Liver (tissue), 9 donors: ENCODE measurements around the gene GULP1. TPM values are rescaled to one million over a fixed set of nuclear protein-coding genes. Genes with fewer than 3 reads are reported as not detected.

ENCODE experiments used
- DNase-seq: peaks from one replicate; pipeline ENCODE4 v3.0.0-alpha.2; 2017; ENCODE audit warnings: low spot score
- H3K27ac ChIP-seq, 2 donors: one replicate each; pipeline ENCODE4 v1.7.0; 2013; ENCODE audit warnings: inconsistent platforms in 2 of 2, low read length in 2 of 2, control low read depth in 1 of 2, low read depth in 1 of 2, mild to moderate bottlenecking in 1 of 2
- H3K27me3 ChIP-seq, 4 donors: one replicate each; pipeline versions ENCODE4 v1.6.1 to v1.7.0; 2013; ENCODE audit warnings: low read length in 3 of 4, inconsistent platforms in 1 of 4, mild to moderate bottlenecking in 1 of 4, moderate library complexity in 1 of 4; ENCODE audit not compliant: control insufficient read depth in 4 of 4, insufficient read depth in 4 of 4
- H3K36me3 ChIP-seq, 4 donors: one replicate each; pipeline versions ENCODE4 v1.6.1 to v1.7.0; 2013; ENCODE audit warnings: low read length in 3 of 4, mild to moderate bottlenecking in 3 of 4, low read depth in 1 of 4, moderate library complexity in 1 of 4; ENCODE audit not compliant: control insufficient read depth in 4 of 4, insufficient read depth in 3 of 4
- H3K4me1 ChIP-seq, 4 donors: one replicate each; pipeline versions ENCODE4 v1.6.1 to v1.7.0; 2013; ENCODE audit warnings: low read length in 3 of 4, mild to moderate bottlenecking in 3 of 4, moderate library complexity in 1 of 4; ENCODE audit not compliant: control insufficient read depth in 4 of 4, insufficient read depth in 4 of 4
- H3K4me3 ChIP-seq, 3 donors: one replicate each; pipeline versions ENCODE4 v1.6.1 to v1.7.0; 2013; ENCODE audit warnings: low read length in 3 of 3, control low read depth in 1 of 3, low read depth in 1 of 3, mild to moderate bottlenecking in 1 of 3
- H3K9ac ChIP-seq, 2 donors: one replicate each; pipeline ENCODE4 v1.7.0; 2013; ENCODE audit warnings: low read length in 2 of 2, mild to moderate bottlenecking in 2 of 2, moderate library complexity in 2 of 2, control low read depth in 1 of 2, low read depth in 1 of 2
- H3K9me3 ChIP-seq, 4 donors: one replicate each; pipeline versions ENCODE4 v1.6.1 to v1.7.0; 2013; ENCODE audit warnings: low read length in 3 of 4; ENCODE audit not compliant: control insufficient read depth in 4 of 4
- EGR1 ChIP-seq, 2 donors: IDR thresholded peaks; 2 replicates each; pipeline ENCODE4 v1.6.1; 2016 to 2018; ENCODE audit warnings: antibody characterized with exemption in 2 of 2, low read depth in 2 of 2
- FOXA1 ChIP-seq: IDR thresholded peaks from 2 replicates; pipeline ENCODE4 v1.6.1; 2016; ENCODE audit warnings: antibody characterized with exemption
- FOXA2 ChIP-seq: IDR thresholded peaks from 2 replicates; pipeline ENCODE4 v1.6.1; 2016; ENCODE audit warnings: antibody characterized with exemption
- GABPA ChIP-seq, 2 donors: IDR thresholded peaks in 1 of 2; conservative IDR thresholded peaks in 1 of 2; 2 replicates each; pipeline ENCODE4 v1.6.1; 2016; ENCODE audit warnings: antibody characterized with exemption in 2 of 2, mild to moderate bottlenecking in 1 of 2, moderate library complexity in 1 of 2
- HNF4A ChIP-seq, 2 donors: conservative IDR thresholded peaks; 2 replicates each; pipeline ENCODE4 v1.6.1; 2016; ENCODE audit warnings: antibody characterized with exemption in 2 of 2, mild to moderate bottlenecking in 2 of 2
- HNF4G ChIP-seq: IDR thresholded peaks from 2 replicates; pipeline ENCODE4 v1.6.1; 2016; ENCODE audit warnings: antibody characterized with exemption
- JUND ChIP-seq, 2 donors: IDR thresholded peaks; 2 replicates each; pipeline ENCODE4 v1.6.1; 2016; ENCODE audit warnings: antibody characterized with exemption in 2 of 2
- NR2F2 ChIP-seq: IDR thresholded peaks from 2 replicates; pipeline ENCODE4 v1.6.1; 2016; ENCODE audit warnings: antibody characterized with exemption
- RAD21 ChIP-seq, 2 donors: IDR thresholded peaks; 2 replicates each; pipeline ENCODE4 v1.6.1; 2016; ENCODE audit warnings: antibody characterized with exemption in 2 of 2, mild to moderate bottlenecking in 2 of 2
- SP1 ChIP-seq: IDR thresholded peaks from 2 replicates; pipeline ENCODE4 v1.6.1; 2018; ENCODE audit warnings: antibody characterized with exemption, mild to moderate bottlenecking
- TAF1 ChIP-seq: conservative IDR thresholded peaks from 2 replicates; pipeline ENCODE4 v1.6.1; 2016; ENCODE audit warnings: antibody characterized with exemption, mild to moderate bottlenecking
- WGBS: extraction: QIAGEN DNeasy Blood & Tissue Kit; methylation state at CpG from one replicate; pipeline ENCODE4 v1.1.7; 2013; 5-methylcytosine and 5-hydroxymethylcytosine counted together
- polyA plus RNA-seq, 2 donors: library from polyadenylated mRNA; stranded (reverse) in 1 of 2; unstranded in 1 of 2; fragments of 200-250 nt in 1 of 2; fragments of >200 nt in 1 of 2; fragmentation: Nextera tagmentation in 1 of 2; extraction: Ambion mirVana in 1 of 2; gene quantifications; one replicate each; pipeline versions ENCODE4 v1.2.1 to v1.2.3, GENCODE V29; 2013 to 2015
- total RNA-seq, 2 donors: library from RNA; depleted of rRNA; stranded (reverse); fragments of >200 nt; gene quantifications; one replicate each; pipeline ENCODE4 v1.2.3, GENCODE V29; 2014
- TF ChIP-seq, protein P1 (sequence below): IDR thresholded peaks from 2 replicates; pipeline ENCODE4 v1.6.1; 2016; ENCODE audit warnings: antibody characterized with exemption
- TF ChIP-seq, protein P2 (sequence below): fragments of 150-350 bp; IDR thresholded peaks from 2 replicates; pipeline ENCODE4 v1.5.1; 2017; ENCODE audit warnings: improper control_type of control experiment, low read depth, low read length; ENCODE audit not compliant: missing input control
- TF ChIP-seq, protein P3 (sequence below): IDR thresholded peaks from 2 replicates; pipeline ENCODE4 v1.6.1; 2016; ENCODE audit warnings: antibody characterized with exemption
- TF ChIP-seq, protein P4 (sequence below): IDR thresholded peaks from 2 replicates; pipeline ENCODE4 v1.6.1; 2016; ENCODE audit warnings: antibody characterized with exemption, mild to moderate bottlenecking
- TF ChIP-seq, protein P5 (sequence below): IDR thresholded peaks from 2 replicates; pipeline ENCODE4 v1.6.1; 2016; ENCODE audit warnings: antibody characterized with exemption
- donor health status: healthy.
- donor health status: healthy.
- donor health status: healthy.
- donor health status: healthy.
- donor health status: healthy.

The GULP1 gene
- total and polyA plus RNA-seq, 4 donors, result 0.53 to 6.9 (median 0.89) TPM

DNA sequence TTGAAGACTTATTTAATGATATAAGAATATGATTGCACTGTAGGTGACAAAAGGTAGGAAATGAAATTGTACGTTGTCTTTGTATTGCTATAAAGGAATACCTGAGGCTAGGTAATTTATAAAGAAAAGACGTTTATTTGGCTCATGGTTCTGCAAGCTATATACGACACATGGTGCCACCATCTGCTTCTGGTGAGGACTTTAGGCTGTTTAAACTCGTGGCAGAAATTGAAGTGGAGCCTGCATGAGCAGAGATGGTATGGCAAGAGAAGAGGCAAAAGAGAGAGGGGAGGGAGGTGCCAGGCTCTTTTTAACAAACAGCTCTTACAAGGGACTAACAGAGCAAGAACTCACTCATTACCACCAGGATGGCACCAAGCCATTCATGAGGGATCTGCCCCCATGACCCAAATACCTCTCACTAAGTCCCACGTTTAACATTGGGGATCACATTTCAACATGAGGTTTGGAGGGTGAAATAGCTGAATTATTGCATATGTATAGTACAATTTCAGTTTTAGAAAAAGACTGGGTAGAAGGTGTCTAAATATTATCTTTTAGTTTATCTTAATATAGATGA lies 86.8 kb downstream of the GULP1 start:
- H3K27me3 ChIP-seq, result no peaks in the 10 kb centered on the region
- no peak for TF ChIP-seq RAD21 (IDR thresholded peaks at IDR 0.05)
- TF ChIP-seq, protein P1, sequence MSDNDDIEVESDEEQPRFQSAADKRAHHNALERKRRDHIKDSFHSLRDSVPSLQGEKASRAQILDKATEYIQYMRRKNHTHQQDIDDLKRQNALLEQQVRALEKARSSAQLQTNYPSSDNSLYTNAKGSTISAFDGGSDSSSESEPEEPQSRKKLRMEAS, result no peak
- TF ChIP-seq FOXA2, result no peak
- TF ChIP-seq JUND (IDR thresholded peaks at IDR 0.05), result no peak
- TF ChIP-seq, protein P2, sequence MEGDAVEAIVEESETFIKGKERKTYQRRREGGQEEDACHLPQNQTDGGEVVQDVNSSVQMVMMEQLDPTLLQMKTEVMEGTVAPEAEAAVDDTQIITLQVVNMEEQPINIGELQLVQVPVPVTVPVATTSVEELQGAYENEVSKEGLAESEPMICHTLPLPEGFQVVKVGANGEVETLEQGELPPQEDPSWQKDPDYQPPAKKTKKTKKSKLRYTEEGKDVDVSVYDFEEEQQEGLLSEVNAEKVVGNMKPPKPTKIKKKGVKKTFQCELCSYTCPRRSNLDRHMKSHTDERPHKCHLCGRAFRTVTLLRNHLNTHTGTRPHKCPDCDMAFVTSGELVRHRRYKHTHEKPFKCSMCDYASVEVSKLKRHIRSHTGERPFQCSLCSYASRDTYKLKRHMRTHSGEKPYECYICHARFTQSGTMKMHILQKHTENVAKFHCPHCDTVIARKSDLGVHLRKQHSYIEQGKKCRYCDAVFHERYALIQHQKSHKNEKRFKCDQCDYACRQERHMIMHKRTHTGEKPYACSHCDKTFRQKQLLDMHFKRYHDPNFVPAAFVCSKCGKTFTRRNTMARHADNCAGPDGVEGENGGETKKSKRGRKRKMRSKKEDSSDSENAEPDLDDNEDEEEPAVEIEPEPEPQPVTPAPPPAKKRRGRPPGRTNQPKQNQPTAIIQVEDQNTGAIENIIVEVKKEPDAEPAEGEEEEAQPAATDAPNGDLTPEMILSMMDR, result no peak
- TF ChIP-seq EGR1 (IDR thresholded peaks at IDR 0.05; ENCODE audit: low read depth in 2 of 2), result no peak
- TF ChIP-seq HNF4G, result no peak
- TF ChIP-seq NR2F2, result no peak
- no peak for TF ChIP-seq SP1
- H3K27ac ChIP-seq, result no peak overlapping the region
- no peak overlapping the region for H3K4me3 ChIP-seq
- DNase-seq, result no peak
- H3K9me3 ChIP-seq, result no peaks in the 10 kb centered on the region
- 73% methylated on average over 5 of the region's 5 CpGs for WGBS
- no peaks in the 10 kb centered on the region for H3K4me1 ChIP-seq
- no peaks in the 10 kb centered on the region for H3K36me3 ChIP-seq
- no peak overlapping the region for H3K9ac ChIP-seq

DNA sequence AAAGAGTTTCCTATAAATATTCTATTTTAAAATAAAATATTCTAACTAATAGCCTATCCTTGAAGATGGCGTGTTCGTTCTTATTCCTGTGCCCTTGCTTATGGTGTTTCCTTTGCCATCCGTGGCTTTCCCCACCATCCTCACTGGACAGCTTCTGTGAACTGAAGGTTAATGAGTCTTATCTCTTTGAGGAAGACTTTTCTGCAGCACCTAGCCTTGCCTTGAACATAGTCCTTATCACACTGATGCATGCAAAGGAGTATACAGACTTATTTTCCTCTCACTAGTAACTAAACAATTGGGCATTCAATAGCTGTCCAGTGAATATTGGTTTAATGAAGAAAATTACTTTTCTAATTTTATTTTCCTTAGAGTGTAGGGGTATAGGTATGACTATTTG lies 88.1 kb downstream of the GULP1 start:
- no peaks in the 10 kb centered on the region for H3K9me3 ChIP-seq
- no peak overlapping the region for H3K4me3 ChIP-seq
- H3K27ac ChIP-seq, result no peak overlapping the region
- DNase-seq, result no peak
- H3K4me1 ChIP-seq, result no peaks in the 10 kb centered on the region
- no peak overlapping the region for H3K9ac ChIP-seq
- no peaks in the 10 kb centered on the region for H3K36me3 ChIP-seq
- no peaks in the 10 kb centered on the region for H3K27me3 ChIP-seq
- WGBS, result 84% methylated on average over 3 of the region's 3 CpGs
- TF ChIP-seq TAF1 (no peak), FOXA2 (no peak), FOXA1 (no peak), GABPA (IDR thresholded peaks at IDR 0.05 in 1 of 2, conservative IDR thresholded peaks at IDR 0.05 in 1 of 2) (no peak), NR2F2 (no peak), JUND (IDR thresholded peaks at IDR 0.05) (no peak), HNF4A (conservative IDR thresholded peaks at IDR 0.05) (no peak), HNF4G (no peak), SP1 (no peak), RAD21 (IDR thresholded peaks at IDR 0.05) (no peak)
- TF ChIP-seq, protein P2, result no peak
- TF ChIP-seq, protein P3, sequence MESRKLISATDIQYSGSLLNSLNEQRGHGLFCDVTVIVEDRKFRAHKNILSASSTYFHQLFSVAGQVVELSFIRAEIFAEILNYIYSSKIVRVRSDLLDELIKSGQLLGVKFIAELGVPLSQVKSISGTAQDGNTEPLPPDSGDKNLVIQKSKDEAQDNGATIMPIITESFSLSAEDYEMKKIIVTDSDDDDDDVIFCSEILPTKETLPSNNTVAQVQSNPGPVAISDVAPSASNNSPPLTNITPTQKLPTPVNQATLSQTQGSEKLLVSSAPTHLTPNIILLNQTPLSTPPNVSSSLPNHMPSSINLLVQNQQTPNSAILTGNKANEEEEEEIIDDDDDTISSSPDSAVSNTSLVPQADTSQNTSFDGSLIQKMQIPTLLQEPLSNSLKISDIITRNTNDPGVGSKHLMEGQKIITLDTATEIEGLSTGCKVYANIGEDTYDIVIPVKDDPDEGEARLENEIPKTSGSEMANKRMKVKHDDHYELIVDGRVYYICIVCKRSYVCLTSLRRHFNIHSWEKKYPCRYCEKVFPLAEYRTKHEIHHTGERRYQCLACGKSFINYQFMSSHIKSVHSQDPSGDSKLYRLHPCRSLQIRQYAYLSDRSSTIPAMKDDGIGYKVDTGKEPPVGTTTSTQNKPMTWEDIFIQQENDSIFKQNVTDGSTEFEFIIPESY, result no peak
- TF ChIP-seq, protein P4, sequence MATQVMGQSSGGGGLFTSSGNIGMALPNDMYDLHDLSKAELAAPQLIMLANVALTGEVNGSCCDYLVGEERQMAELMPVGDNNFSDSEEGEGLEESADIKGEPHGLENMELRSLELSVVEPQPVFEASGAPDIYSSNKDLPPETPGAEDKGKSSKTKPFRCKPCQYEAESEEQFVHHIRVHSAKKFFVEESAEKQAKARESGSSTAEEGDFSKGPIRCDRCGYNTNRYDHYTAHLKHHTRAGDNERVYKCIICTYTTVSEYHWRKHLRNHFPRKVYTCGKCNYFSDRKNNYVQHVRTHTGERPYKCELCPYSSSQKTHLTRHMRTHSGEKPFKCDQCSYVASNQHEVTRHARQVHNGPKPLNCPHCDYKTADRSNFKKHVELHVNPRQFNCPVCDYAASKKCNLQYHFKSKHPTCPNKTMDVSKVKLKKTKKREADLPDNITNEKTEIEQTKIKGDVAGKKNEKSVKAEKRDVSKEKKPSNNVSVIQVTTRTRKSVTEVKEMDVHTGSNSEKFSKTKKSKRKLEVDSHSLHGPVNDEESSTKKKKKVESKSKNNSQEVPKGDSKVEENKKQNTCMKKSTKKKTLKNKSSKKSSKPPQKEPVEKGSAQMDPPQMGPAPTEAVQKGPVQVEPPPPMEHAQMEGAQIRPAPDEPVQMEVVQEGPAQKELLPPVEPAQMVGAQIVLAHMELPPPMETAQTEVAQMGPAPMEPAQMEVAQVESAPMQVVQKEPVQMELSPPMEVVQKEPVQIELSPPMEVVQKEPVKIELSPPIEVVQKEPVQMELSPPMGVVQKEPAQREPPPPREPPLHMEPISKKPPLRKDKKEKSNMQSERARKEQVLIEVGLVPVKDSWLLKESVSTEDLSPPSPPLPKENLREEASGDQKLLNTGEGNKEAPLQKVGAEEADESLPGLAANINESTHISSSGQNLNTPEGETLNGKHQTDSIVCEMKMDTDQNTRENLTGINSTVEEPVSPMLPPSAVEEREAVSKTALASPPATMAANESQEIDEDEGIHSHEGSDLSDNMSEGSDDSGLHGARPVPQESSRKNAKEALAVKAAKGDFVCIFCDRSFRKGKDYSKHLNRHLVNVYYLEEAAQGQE, result no peak
- TF ChIP-seq, protein P1, result no peak
- TF ChIP-seq, protein P5, sequence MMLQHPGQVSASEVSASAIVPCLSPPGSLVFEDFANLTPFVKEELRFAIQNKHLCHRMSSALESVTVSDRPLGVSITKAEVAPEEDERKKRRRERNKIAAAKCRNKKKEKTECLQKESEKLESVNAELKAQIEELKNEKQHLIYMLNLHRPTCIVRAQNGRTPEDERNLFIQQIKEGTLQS, result no peak
